H1 (cell line): ENCODE data around the gene RPL21. TPM values are rescaled to one million over a fixed set of nuclear protein-coding genes. Genes with fewer than 3 reads are reported as not detected.

ENCODE experiments used
- ATF3 ChIP-seq: IDR thresholded peaks from 2 replicates; pipeline ENCODE4 v1.6.1; 2011; ENCODE audit warnings: low read depth, mild to moderate bottlenecking, low read length; ENCODE audit not compliant: insufficient read depth
- BRCA1 ChIP-seq: IDR thresholded peaks from 2 replicates; pipeline ENCODE4 v1.6.1; 2012; ENCODE audit warnings: low read depth, low read length, improper control_type of control experiment
- HDAC6 ChIP-seq: IDR thresholded peaks from one replicate; pipeline ENCODE4 v1.7.1; 2012; ENCODE audit warnings: low read depth, mild to moderate bottlenecking, inconsistent platforms, low read length, moderate library complexity
- KDM4A ChIP-seq: IDR thresholded peaks from one replicate; pipeline ENCODE4 v1.7.1; 2012; ENCODE audit warnings: low read depth, mild to moderate bottlenecking, moderate library complexity, low read length, inconsistent platforms; ENCODE audit not compliant: severe bottlenecking
- POLR2A ChIP-seq, 2 experiments: IDR thresholded peaks; 1 replicate in 1 of 2; 2 replicates in 1 of 2; pipeline ENCODE4 v1.6.1; 2011; ENCODE audit warnings: low read depth in 2 of 2, low read length in 2 of 2, mild to moderate bottlenecking in 2 of 2; ENCODE audit errors: control extremely low read depth in 1 of 2
- RAD21 ChIP-seq, 2 experiments: IDR thresholded peaks in 1 of 2; conservative IDR thresholded peaks in 1 of 2; 2 replicates each; pipeline ENCODE4 v1.6.1; 2011; ENCODE audit warnings: low read depth in 2 of 2, low read length in 2 of 2, improper control_type of control experiment in 1 of 2, inconsistent platforms in 1 of 2, mild to moderate bottlenecking in 1 of 2, moderate library complexity in 1 of 2
- RFX5 ChIP-seq: IDR thresholded peaks from 2 replicates; pipeline ENCODE4 v1.6.1; 2011; ENCODE audit warnings: low read depth, low read length, improper control_type of control experiment, borderline replicate concordance
- SAP30 ChIP-seq: fragments of 300-600 bp; sonication (generic); IDR thresholded peaks from 2 replicates; pipeline ENCODE4 v1.7.1; 2012; ENCODE audit warnings: low read length, moderate library complexity, mild to moderate bottlenecking, inconsistent platforms; ENCODE audit not compliant: insufficient read depth, insufficient replicate concordance
- SIX5 ChIP-seq: IDR thresholded peaks from 2 replicates; pipeline ENCODE4 v1.6.1; 2011; ENCODE audit warnings: mild to moderate bottlenecking, low read depth, low read length
- SP1 ChIP-seq: IDR thresholded peaks from 2 replicates; pipeline ENCODE4 v1.6.1; 2011; ENCODE audit warnings: low read depth, low read length
- ZNF274 ChIP-seq: IDR thresholded peaks from 2 replicates; pipeline ENCODE4 v1.7.0; 2012; ENCODE audit warnings: low read length, borderline replicate concordance; ENCODE audit errors: extremely low read depth
- polyA plus RNA-seq, 7 experiments: library from polyadenylated mRNA; depleted of rRNA in 3 of 7; stranded (reverse) in 5 of 7; unstranded in 2 of 7; fragments of >200 nt in 5 of 7; fragments of 200-250 nt in 2 of 7; gene quantifications; 1 replicate in 5 of 7; 2 replicates in 1 of 7; 4 replicates in 1 of 7; pipeline versions ENCODE4 v1.2.1 to v1.2.3, GENCODE V29; 2011 to 2013; ENCODE audit warnings: missing spikeins in 2 of 7, mixed read lengths in 2 of 7
- total RNA-seq: library from RNA; stranded (reverse); fragmentation: NEBNext Ultra II Directional; extraction: Animal tissue kit (Norgen Biotek cat#: 25700); gene quantifications from 2 replicates; pipeline ENCODE4 v1.2.1, GENCODE V29; 2021
- TF ChIP-seq, protein P1 (sequence below): fragments of 300-600 bp; sonication (generic); IDR thresholded peaks from 2 replicates; pipeline ENCODE4 v1.7.1; 2012; ENCODE audit warnings: low read length, moderate library complexity, mild to moderate bottlenecking, inconsistent platforms; ENCODE audit not compliant: insufficient replicate concordance

Gene RPL21
- total and polyA plus RNA-seq, 2 of the 8 experiments (the other 6 are each of a cell fraction or from before 2014, with no cell fraction given) = 624 to 1,283 TPM

GRCh38 chr13:27203186-27203585 is 48.2 kb upstream of the RPL21 start (continued):
- TF ChIP-seq, protein P1, sequence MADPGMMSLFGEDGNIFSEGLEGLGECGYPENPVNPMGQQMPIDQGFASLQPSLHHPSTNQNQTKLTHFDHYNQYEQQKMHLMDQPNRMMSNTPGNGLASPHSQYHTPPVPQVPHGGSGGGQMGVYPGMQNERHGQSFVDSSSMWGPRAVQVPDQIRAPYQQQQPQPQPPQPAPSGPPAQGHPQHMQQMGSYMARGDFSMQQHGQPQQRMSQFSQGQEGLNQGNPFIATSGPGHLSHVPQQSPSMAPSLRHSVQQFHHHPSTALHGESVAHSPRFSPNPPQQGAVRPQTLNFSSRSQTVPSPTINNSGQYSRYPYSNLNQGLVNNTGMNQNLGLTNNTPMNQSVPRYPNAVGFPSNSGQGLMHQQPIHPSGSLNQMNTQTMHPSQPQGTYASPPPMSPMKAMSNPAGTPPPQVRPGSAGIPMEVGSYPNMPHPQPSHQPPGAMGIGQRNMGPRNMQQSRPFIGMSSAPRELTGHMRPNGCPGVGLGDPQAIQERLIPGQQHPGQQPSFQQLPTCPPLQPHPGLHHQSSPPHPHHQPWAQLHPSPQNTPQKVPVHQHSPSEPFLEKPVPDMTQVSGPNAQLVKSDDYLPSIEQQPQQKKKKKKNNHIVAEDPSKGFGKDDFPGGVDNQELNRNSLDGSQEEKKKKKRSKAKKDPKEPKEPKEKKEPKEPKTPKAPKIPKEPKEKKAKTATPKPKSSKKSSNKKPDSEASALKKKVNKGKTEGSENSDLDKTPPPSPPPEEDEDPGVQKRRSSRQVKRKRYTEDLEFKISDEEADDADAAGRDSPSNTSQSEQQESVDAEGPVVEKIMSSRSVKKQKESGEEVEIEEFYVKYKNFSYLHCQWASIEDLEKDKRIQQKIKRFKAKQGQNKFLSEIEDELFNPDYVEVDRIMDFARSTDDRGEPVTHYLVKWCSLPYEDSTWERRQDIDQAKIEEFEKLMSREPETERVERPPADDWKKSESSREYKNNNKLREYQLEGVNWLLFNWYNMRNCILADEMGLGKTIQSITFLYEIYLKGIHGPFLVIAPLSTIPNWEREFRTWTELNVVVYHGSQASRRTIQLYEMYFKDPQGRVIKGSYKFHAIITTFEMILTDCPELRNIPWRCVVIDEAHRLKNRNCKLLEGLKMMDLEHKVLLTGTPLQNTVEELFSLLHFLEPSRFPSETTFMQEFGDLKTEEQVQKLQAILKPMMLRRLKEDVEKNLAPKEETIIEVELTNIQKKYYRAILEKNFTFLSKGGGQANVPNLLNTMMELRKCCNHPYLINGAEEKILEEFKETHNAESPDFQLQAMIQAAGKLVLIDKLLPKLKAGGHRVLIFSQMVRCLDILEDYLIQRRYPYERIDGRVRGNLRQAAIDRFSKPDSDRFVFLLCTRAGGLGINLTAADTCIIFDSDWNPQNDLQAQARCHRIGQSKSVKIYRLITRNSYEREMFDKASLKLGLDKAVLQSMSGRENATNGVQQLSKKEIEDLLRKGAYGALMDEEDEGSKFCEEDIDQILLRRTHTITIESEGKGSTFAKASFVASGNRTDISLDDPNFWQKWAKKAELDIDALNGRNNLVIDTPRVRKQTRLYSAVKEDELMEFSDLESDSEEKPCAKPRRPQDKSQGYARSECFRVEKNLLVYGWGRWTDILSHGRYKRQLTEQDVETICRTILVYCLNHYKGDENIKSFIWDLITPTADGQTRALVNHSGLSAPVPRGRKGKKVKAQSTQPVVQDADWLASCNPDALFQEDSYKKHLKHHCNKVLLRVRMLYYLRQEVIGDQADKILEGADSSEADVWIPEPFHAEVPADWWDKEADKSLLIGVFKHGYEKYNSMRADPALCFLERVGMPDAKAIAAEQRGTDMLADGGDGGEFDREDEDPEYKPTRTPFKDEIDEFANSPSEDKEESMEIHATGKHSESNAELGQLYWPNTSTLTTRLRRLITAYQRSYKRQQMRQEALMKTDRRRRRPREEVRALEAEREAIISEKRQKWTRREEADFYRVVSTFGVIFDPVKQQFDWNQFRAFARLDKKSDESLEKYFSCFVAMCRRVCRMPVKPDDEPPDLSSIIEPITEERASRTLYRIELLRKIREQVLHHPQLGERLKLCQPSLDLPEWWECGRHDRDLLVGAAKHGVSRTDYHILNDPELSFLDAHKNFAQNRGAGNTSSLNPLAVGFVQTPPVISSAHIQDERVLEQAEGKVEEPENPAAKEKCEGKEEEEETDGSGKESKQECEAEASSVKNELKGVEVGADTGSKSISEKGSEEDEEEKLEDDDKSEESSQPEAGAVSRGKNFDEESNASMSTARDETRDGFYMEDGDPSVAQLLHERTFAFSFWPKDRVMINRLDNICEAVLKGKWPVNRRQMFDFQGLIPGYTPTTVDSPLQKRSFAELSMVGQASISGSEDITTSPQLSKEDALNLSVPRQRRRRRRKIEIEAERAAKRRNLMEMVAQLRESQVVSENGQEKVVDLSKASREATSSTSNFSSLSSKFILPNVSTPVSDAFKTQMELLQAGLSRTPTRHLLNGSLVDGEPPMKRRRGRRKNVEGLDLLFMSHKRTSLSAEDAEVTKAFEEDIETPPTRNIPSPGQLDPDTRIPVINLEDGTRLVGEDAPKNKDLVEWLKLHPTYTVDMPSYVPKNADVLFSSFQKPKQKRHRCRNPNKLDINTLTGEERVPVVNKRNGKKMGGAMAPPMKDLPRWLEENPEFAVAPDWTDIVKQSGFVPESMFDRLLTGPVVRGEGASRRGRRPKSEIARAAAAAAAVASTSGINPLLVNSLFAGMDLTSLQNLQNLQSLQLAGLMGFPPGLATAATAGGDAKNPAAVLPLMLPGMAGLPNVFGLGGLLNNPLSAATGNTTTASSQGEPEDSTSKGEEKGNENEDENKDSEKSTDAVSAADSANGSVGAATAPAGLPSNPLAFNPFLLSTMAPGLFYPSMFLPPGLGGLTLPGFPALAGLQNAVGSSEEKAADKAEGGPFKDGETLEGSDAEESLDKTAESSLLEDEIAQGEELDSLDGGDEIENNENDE = no peak
- no peak for TF ChIP-seq ZNF274
- no peak for TF ChIP-seq RAD21 (IDR thresholded peaks at IDR 0.05 in 1 of 2, conservative IDR thresholded peaks at IDR 0.05 in 1 of 2; ENCODE audit: low read depth in 2 of 2, low read length in 2 of 2)
- TF ChIP-seq RFX5 = no peak
- TF ChIP-seq ATF3 = no peak
- no peak for TF ChIP-seq SIX5
- TF ChIP-seq HDAC6 = no peak
- no peak for TF ChIP-seq BRCA1
- no peak for TF ChIP-seq SP1
- no peak for TF ChIP-seq POLR2A (IDR thresholded peaks at IDR 0.05; ENCODE audit: control extremely low read depth in 1 of 2, low read depth in 2 of 2, low read length in 2 of 2)
- TF ChIP-seq SAP30 = no peak
- TF ChIP-seq KDM4A = no peak
- TF ChIP-seq, all 59 proteins: peak for 0
